Caco-2 (cell line): Measurements from ENCODE around the gene RRP12. TPM values are rescaled to one million over a fixed set of nuclear protein-coding genes. Genes with fewer than 3 reads are reported as not detected.

Source experiments
- BruUV-seq: library from RNA; stranded (reverse); fragments of 400-500 nt; replicated peaks from 2 replicates; lab custom pipeline; 2021; lab: Mats Ljungman, UMichigan
- CTCF ChIA-PET: fragments of 300-600 bp; sonication (Branson Sonifier 250); formaldehyde crosslinking; loops from one replicate; lab custom pipeline; 2022; ENCODE audit warnings: antibody characterized with exemption; lab: Charles Lee
- POLR2A ChIA-PET: fragments of 300-600 bp; sonication (Branson Sonifier 250); formaldehyde crosslinking; loops from one replicate; lab custom pipeline; 2022; ENCODE audit warnings: antibody characterized with exemption; lab: Charles Lee
- DNase-seq, 2 experiments: peaks; one replicate each; pipeline versions ENCODE4 v3.0.0 to v3.0.0-alpha.2; 2020 to 2022
- H3K27me3 ChIP-seq: replicated peaks from 2 replicates; pipeline ENCODE4 v1.6.0; 2011; ENCODE audit warnings: low read length; ENCODE audit not compliant: control insufficient read depth, insufficient read depth
- H3K36me3 ChIP-seq: 2 replicates; pipeline ENCODE4 v1.5.1; 2011; ENCODE audit warnings: low read length; ENCODE audit not compliant: control insufficient read depth, insufficient read depth
- H3K4me1 ChIP-seq: fragments of 250-450 bp; sonication (Bioruptor Pico); 2 replicates; pipeline ENCODE4 v1.5.1; 2020; ENCODE audit warnings: mild to moderate bottlenecking
- H3K4me3 ChIP-seq: 2 replicates; pipeline ENCODE4 v1.5.1; 2011; ENCODE audit warnings: low read depth, mild to moderate bottlenecking, control low read depth, low read length
- H3K9me3 ChIP-seq: fragments of 250-450 bp; sonication (Bioruptor Pico); 2 replicates; pipeline ENCODE4 v1.5.1; 2020; ENCODE audit warnings: mild to moderate bottlenecking, moderate library complexity
- H3K27ac Mint-ChIP-seq: one replicate; pipeline ENCODE4 v1.8.0; 2022; ENCODE audit warnings: mixed read lengths; ENCODE audit not compliant: unreplicated experiment
- H3K27me3 Mint-ChIP-seq: one replicate; pipeline ENCODE4 v1.8.0; 2022; ENCODE audit warnings: mixed read lengths; ENCODE audit not compliant: insufficient read depth, unreplicated experiment
- H3K36me3 Mint-ChIP-seq: one replicate; pipeline ENCODE4 v1.8.0; 2022; ENCODE audit warnings: mild to moderate bottlenecking, mixed read lengths; ENCODE audit not compliant: insufficient read depth, unreplicated experiment
- H3K4me1 Mint-ChIP-seq: one replicate; pipeline ENCODE4 v1.8.0; 2022; ENCODE audit warnings: low read depth, mixed read lengths; ENCODE audit not compliant: unreplicated experiment
- H3K4me3 Mint-ChIP-seq: one replicate; pipeline ENCODE4 v1.8.0; 2022; ENCODE audit warnings: mild to moderate bottlenecking, moderate library complexity, mixed read lengths; ENCODE audit not compliant: unreplicated experiment
- H3K9me3 Mint-ChIP-seq: one replicate; pipeline ENCODE4 v1.8.0; 2022; ENCODE audit warnings: mixed read lengths; ENCODE audit not compliant: unreplicated experiment
- CTCF ChIP-seq, 2 experiments: fragments of 200-600 bp in 1 of 2; IDR thresholded peaks; 1 replicate in 1 of 2; 2 replicates in 1 of 2; pipeline versions ENCODE4 v1.5.1 to v1.8.0; 2011 to 2022; ENCODE audit warnings: antibody characterized with exemption in 1 of 2, control low read depth in 1 of 2, inconsistent platforms in 1 of 2, low read depth in 1 of 2, low read length in 1 of 2, mild to moderate bottlenecking in 1 of 2, moderate library complexity in 1 of 2; ENCODE audit not compliant: insufficient read depth in 1 of 2, severe bottlenecking in 1 of 2, unreplicated experiment in 1 of 2
- intact Hi-C: fragments of 100-400 bp; cut with micrococcal nuclease; formaldehyde crosslinking; loops from one replicate; pipeline ENCODE4 v1.10.0; 2022; ENCODE audit not compliant: unreplicated experiment
- total RNA-seq: library from RNA; stranded (reverse); gene quantifications from 2 replicates; pipeline ENCODE4 v1.2.3, GENCODE V29; 2022

The RRP12 gene
- total RNA-seq, 1 experiment from 2014 or later = 69.3 TPM

- Mint-ChIP-seq H3K27ac (no peak overlapping the region), H3K36me3 (no peaks in the 10 kb centered on the region), H3K4me1 (no peaks in the 10 kb centered on the region), H3K4me3 (no peak overlapping the region), H3K9me3 (no peaks in the 10 kb centered on the region), H3K27me3 (no peaks in the 10 kb centered on the region)
- no peaks in the 10 kb centered on the region for H3K9me3 ChIP-seq
- ChIA-PET POLR2A (no interaction called here), CTCF (no interaction called here)
- H3K36me3 ChIP-seq = no peaks in the 10 kb centered on the region
- intact Hi-C loops = no loop called here
- H3K27me3 ChIP-seq = no peaks in the 10 kb centered on the region
- no peaks in the 10 kb centered on the region for H3K4me1 ChIP-seq
- no peak for DNase-seq
- no peak for TF ChIP-seq CTCF (IDR thresholded peaks at IDR 0.05; ENCODE audit: insufficient read depth in 1 of 2, low read depth in 1 of 2, low read length in 1 of 2, severe bottlenecking in 1 of 2, unreplicated experiment in 1 of 2)
- BruUV-seq = no TSS peak
- no peak overlapping the region for H3K4me3 ChIP-seq
Measured at GRCh38 chr10:97311111-97311626, 90.0 kb downstream of the RRP12 start.

- DNase-seq = no peak
- intact Hi-C loops = no loop called here
- Histone ChIP-seq H3K36me3 (no peaks in the 10 kb centered on the region), H3K4me3 (no peak overlapping the region), H3K9me3 (no peaks in the 10 kb centered on the region), H3K4me1 (no peaks in the 10 kb centered on the region), H3K27me3 (no peaks in the 10 kb centered on the region; the same call in 1 of the 2 replicates)
- TF ChIP-seq CTCF (IDR thresholded peaks at IDR 0.05; ENCODE audit: insufficient read depth in 1 of 2, low read depth in 1 of 2, low read length in 1 of 2, severe bottlenecking in 1 of 2, unreplicated experiment in 1 of 2) = no peak
- Mint-ChIP-seq H3K27ac (no peak overlapping the region), H3K9me3 (no peaks in the 10 kb centered on the region), H3K27me3 (no peaks in the 10 kb centered on the region), H3K36me3 (no peaks in the 10 kb centered on the region), H3K4me1 (no peaks in the 10 kb centered on the region), H3K4me3 (no peak overlapping the region)
- ChIA-PET CTCF (interaction anchor here (0.6 kb wide), 1 partner anchor 97 kb away, joined by 4 read pairs; no protein-coding TSS in a partner anchor), POLR2A (no interaction called here)
- no TSS peak for BruUV-seq
Measured at GRCh38 chr10:97307866-97308780, 93.0 kb downstream of the RRP12 start.

- TF ChIP-seq CTCF (IDR thresholded peaks at IDR 0.05; ENCODE audit: insufficient read depth in 1 of 2, low read depth in 1 of 2, low read length in 1 of 2, severe bottlenecking in 1 of 2, unreplicated experiment in 1 of 2) = no peak
- no peaks in the 10 kb centered on the region for H3K9me3 ChIP-seq
- intact Hi-C loops = no loop called here
- no peaks in the 10 kb centered on the region for H3K36me3 ChIP-seq
- Mint-ChIP-seq H3K4me1 (no peaks in the 10 kb centered on the region), H3K9me3 (no peaks in the 10 kb centered on the region), H3K27ac (no peak overlapping the region), H3K27me3 (no peaks in the 10 kb centered on the region), H3K4me3 (no peak overlapping the region), H3K36me3 (no peaks in the 10 kb centered on the region)
- H3K27me3 ChIP-seq = no peaks in the 10 kb centered on the region; the same call in 1 of the 2 replicates
- no peaks in the 10 kb centered on the region for H3K4me1 ChIP-seq
- no TSS peak for BruUV-seq
- no peak overlapping the region for H3K4me3 ChIP-seq
- POLR2A ChIA-PET = no interaction called here
- no peak for DNase-seq
- CTCF ChIA-PET = interaction anchor here (0.6 kb wide), 1 partner anchor 98 kb away, joined by 4 read pairs; no protein-coding TSS in a partner anchor
Measured at GRCh38 chr10:97307441-97307840, 93.7 kb downstream of the RRP12 start.

Other genes with a start within 250 kb of the RRP12 start
- 0.41 and 0.42 TPM in 2 replicates for gene SLIT1, start 215.4 kb downstream of the RRP12 start, total RNA-seq
- gene ARHGAP19, start 108.7 kb downstream of the RRP12 start, total RNA-seq = 13.9 and 15.9 TPM in 2 replicates
- 2.3 and 2.9 TPM in 2 replicates for gene FRAT1, start 82.1 kb downstream of the RRP12 start, total RNA-seq
- gene FRAT2, start 66.6 kb downstream of the RRP12 start, total RNA-seq = 16.6 and 18.8 TPM in 2 replicates
- gene PGAM1, start 24.9 kb upstream of the RRP12 start, total RNA-seq = 412 and 462 TPM in 2 replicates
- gene EXOSC1, start 44.7 kb upstream of the RRP12 start, total RNA-seq = 77.5 and 84.7 TPM in 2 replicates
- 43.5 and 48.3 TPM in 2 replicates for gene ZDHHC16, start 44.8 kb upstream of the RRP12 start, total RNA-seq
- 105 and 112 TPM in 2 replicates for gene MMS19, start 97.1 kb upstream of the RRP12 start, total RNA-seq
- gene UBTD1, start 97.6 kb upstream of the RRP12 start, total RNA-seq = 11.4 and 11.7 TPM in 2 replicates
- gene ANKRD2, start 171.4 kb upstream of the RRP12 start, total RNA-seq = 0.23 TPM in 1 of 2 replicates, not detected in the other
- 0.50 and 0.67 TPM in 2 replicates for gene HOGA1, start 183.0 kb upstream of the RRP12 start, total RNA-seq
- gene C10orf62, start 188.4 kb upstream of the RRP12 start, total RNA-seq = not detected in 2 replicates
- gene MORN4, start 232.2 kb upstream of the RRP12 start, total RNA-seq = 9.7 and 12.6 TPM in 2 replicates
- 26.1 and 27.3 TPM in 2 replicates for gene PI4K2A, start 239.3 kb upstream of the RRP12 start, total RNA-seq